Measurements from ENCODE around the gene BMPR2. TPM values are rescaled to one million over a fixed set of nuclear protein-coding genes. Genes with fewer than 3 reads are reported as not detected.

The BMPR2 gene
- total and polyA plus RNA-seq, 2 of the 4 experiments (the other 2 are of a cell fraction), result 17.0 to 30.1 TPM

- Histone ChIP-seq H4K91ac (ENCODE audit: insufficient read depth, low read depth, low read length) (no peak overlapping the region), H2BK120ac (ENCODE audit: low read depth, low read length) (no peak overlapping the region), H3K4me2 (ENCODE audit: low read depth, low read length) (no peak overlapping the region), H4K8ac (ENCODE audit: low read depth in 2 of 2, low read length in 2 of 2) (no peak overlapping the region), H2AFZ (replicated peaks; ENCODE audit: low read length, poor library complexity) (no peak overlapping the region), H3K4me1 (ENCODE audit: control insufficient read depth, insufficient read depth, low read length) (peaks cover 2% of the 10 kb centered on the region; the same call in 1 of the 2 replicates), H3K4me3 (ENCODE audit: insufficient read depth, low read depth, low read length) (no peak overlapping the region), H3K9me1 (ENCODE audit: insufficient read depth, low read length) (0 out of 2 replicates have a peak, but pooled peaks cover 3% of the 10 kb centered on the region), H2AK9ac (replicated peaks; ENCODE audit: low read depth, low read length, poor library complexity) (no peak overlapping the region), H3K18ac (ENCODE audit: low read depth, low read length) (no peak overlapping the region), H2BK5ac (ENCODE audit: low read depth, low read length, poor library complexity, severe bottlenecking) (no peak overlapping the region), H3K56ac (ENCODE audit: extremely low read depth, insufficient read depth, low read length) (no peak overlapping the region), H3K79me1 (ENCODE audit: low read depth in 1 of 2, low read length in 2 of 2) (peaks cover 19 to 31% of the 10 kb centered on the region in 2 experiments), H3K36me3 (ENCODE audit: control insufficient read depth, insufficient read depth, low read length) (peaks cover 7% of the 10 kb centered on the region; the same call in 1 of the 2 replicates), H3K27ac (ENCODE audit: insufficient read depth, low read length) (no peak overlapping the region), H2BK15ac (ENCODE audit: low read depth, low read length) (no peak overlapping the region), H2BK20ac (ENCODE audit: low read depth, low read length) (no peak overlapping the region), H3K9ac (ENCODE audit: low read depth, low read length) (no peak overlapping the region), H3K4ac (ENCODE audit: low read depth, low read length) (no peak overlapping the region), H4K20me1 (ENCODE audit: insufficient read depth, low read length) (no peaks in the 10 kb centered on the region), H3K27me3 (ENCODE audit: control insufficient read depth, insufficient read depth, low read length) (no peaks in the 10 kb centered on the region), H4K5ac (ENCODE audit: low read depth, low read length) (no peak overlapping the region), H2AK5ac (ENCODE audit: low read depth, low read length) (no peak overlapping the region), H3K23ac (ENCODE audit: low read depth, low read length) (no peak overlapping the region), H3K9me3 (ENCODE audit: control insufficient read depth, insufficient read depth, low read length) (no peaks in the 10 kb centered on the region), H3K14ac (replicated peaks; ENCODE audit: low read depth, low read length) (no peak overlapping the region)
- ATAC-seq (ENCODE audit: low read depth) (no peak), DNase-seq (no peak)
- TF ChIP-seq POLR2A (IDR thresholded peaks at IDR 0.05; ENCODE audit: low read depth, low read length) (no peak), CEBPB (IDR thresholded peaks at IDR 0.05; ENCODE audit: low read depth, low read length) (no peak), FOS (IDR thresholded peaks at IDR 0.05; ENCODE audit: low read depth, low read length) (no peak), RFX5 (IDR thresholded peaks at IDR 0.05; ENCODE audit: low read depth, low read length) (no peak), SMC3 (IDR thresholded peaks at IDR 0.05; ENCODE audit: low read depth, low read length) (no peak), MXI1 (IDR thresholded peaks at IDR 0.05; ENCODE audit: borderline replicate concordance, low read depth, low read length) (no peak)
- no CpG with 5 or more reads among the region's 2 CpGs for WGBS, 2 experiments (ENCODE audit: extremely low coverage in 2 of 2, insufficient read length in 1 of 2)
- dilution Hi-C loops (cut with HindIII; ENCODE audit: low sequenced_read_pairs, unreplicated experiment) (no loop called here), intact Hi-C loops (cut with micrococcal nuclease) (no loop called here), in situ Hi-C loops (cut with MboI; ENCODE audit: low sequenced_read_pairs) (no loop called here)
- ChIA-PET POLR2A (ENCODE audit: unreplicated experiment) (interaction anchor here (0.6 kb wide), 1 partner anchor 314 kb away, joined by 5 read pairs; no protein-coding TSS in a partner anchor), CTCF (no interaction called here)
- BruUV-seq (replicated peaks), result no TSS peak
These were observed 136.0 kb downstream of the BMPR2 start for GRCh38 chr2:202512176-202512575.
